Activated T-helper 1 cell treated with anti-CD3 and anti-CD28 coated beads, Interleukin-12 subunit alpha, Interleukin-12 subunit beta, Interleukin-2, Interleukin-4 antibody, amounts not matched to agents 30 ng/mL and 10 ng/mL and 1 ng/mL, durations not matched to agents 14 hours and 24 hours and 36 hours (primary cell): ENCODE measurements around the gene TSPAN9. TPM values are rescaled to one million over a fixed set of nuclear protein-coding genes. Genes with fewer than 3 reads are reported as not detected.

Experiments used
- DNase-seq: peaks from one replicate; pipeline ENCODE4 v3.0.0; 2021; ENCODE audit warnings: low spot score
- H3K27ac Mint-ChIP-seq: one replicate; pipeline ENCODE4 v1.8.0; 2021; ENCODE audit warnings: mild to moderate bottlenecking, mixed read lengths
- H3K27me3 Mint-ChIP-seq: one replicate; pipeline ENCODE4 v1.8.0; 2022; ENCODE audit warnings: mild to moderate bottlenecking, moderate library complexity, mixed read lengths; ENCODE audit not compliant: insufficient read depth
- H3K36me3 Mint-ChIP-seq: one replicate; pipeline ENCODE4 v1.8.0; 2021; ENCODE audit warnings: low read depth, mixed read lengths
- H3K4me1 Mint-ChIP-seq: one replicate; pipeline ENCODE4 v1.8.0; 2021; ENCODE audit warnings: low read depth, mixed read lengths
- H3K4me3 Mint-ChIP-seq: one replicate; pipeline ENCODE4 v1.8.0; 2021; ENCODE audit warnings: mild to moderate bottlenecking, moderate library complexity, mixed read lengths
- H3K9me3 Mint-ChIP-seq: one replicate; pipeline ENCODE4 v1.8.0; 2021; ENCODE audit warnings: mixed read lengths
- intact Hi-C: fragments of 100-400 bp; cut with micrococcal nuclease; formaldehyde crosslinking; loops from one replicate; pipeline ENCODE4 v1.15.1; 2024
- total RNA-seq: library from RNA; stranded (reverse); gene quantifications from 2 replicates; pipeline ENCODE4 v1.2.3, GENCODE V29; 2022

The TSPAN9 gene
- total RNA-seq, 1 donor from 2014 or later = 0.44 TPM

DNA sequence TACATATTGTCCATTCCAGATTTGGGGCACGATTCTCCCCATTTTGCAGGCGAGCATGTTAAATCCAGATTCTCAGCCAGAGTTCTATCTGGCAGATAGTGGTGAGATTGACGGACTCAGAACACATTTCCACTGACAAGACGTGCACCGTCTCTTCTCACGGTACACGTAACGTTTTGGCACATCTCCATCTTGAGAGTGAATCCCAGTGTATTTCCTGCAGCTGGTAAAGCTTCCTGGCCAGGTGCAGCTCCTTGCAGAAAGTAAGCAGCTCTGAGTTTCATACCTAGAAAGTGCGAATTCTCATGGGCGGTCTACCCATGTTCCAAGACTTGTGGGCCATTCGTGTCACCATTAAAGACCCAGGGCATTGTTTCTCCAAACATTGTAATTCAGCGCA lies 102.6 kb downstream of the TSPAN9 start:
- Mint-ChIP-seq H3K27me3 (peaks cover 19% of the 10 kb centered on the region), H3K4me3 (no peak overlapping the region), H3K4me1 (no peaks in the 10 kb centered on the region)

DNA sequence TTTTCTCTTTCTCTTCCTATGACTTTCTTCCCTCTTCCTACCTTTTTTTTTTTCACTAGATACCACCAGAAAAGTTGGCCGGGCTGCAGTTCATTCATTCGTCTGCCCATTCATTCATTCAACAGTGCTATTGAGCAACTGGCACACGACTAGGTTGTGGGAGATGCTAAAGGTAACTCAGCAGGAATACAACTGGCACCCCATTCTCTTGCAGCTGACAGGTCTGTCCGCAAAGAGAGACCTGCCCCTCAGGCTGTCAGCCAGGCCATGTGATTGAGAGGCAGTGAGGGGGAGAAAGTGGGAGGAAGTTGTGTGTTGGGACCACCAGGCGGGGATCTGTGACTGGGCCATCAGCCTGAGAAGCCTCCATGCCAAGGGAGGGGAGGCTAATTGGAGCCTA lies 105.2 kb downstream of the TSPAN9 start:
- Mint-ChIP-seq H3K27ac (no peak overlapping the region), H3K4me1 (no peaks in the 10 kb centered on the region), H3K36me3 (no peaks in the 10 kb centered on the region), H3K27me3 (peaks cover 19% of the 10 kb centered on the region), H3K9me3 (no peaks in the 10 kb centered on the region), H3K4me3 (no peak overlapping the region)
- intact Hi-C loops = no loop called here
- DNase-seq = no peak

More for the DNA sequence above, 102.6 kb downstream of the TSPAN9 start:
- no peak overlapping the region for H3K27ac Mint-ChIP-seq
- no peaks in the 10 kb centered on the region for H3K36me3 Mint-ChIP-seq
- intact Hi-C loops = no loop called here
- no peak for DNase-seq
- no peaks in the 10 kb centered on the region for H3K9me3 Mint-ChIP-seq

DNA sequence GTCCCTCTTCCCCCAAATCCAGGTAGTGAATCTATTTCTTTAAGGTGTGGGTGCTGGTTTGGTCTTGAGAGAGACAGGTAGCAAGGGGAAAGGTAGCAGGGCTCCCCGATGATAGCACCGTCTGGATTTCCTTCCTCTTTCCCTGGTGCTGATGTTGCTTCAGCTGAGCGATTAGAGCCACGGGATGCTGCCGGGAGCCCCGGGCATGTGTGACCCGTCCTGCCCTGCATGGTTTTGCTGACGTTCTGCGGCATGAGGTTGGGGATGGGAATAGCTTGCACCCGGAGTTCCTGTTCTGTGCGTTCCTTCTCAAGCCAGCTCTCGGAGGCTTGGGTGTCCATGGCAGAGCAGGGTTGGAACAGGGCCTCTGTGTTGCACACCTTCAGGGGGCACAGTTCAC lies 107.3 kb downstream of the TSPAN9 start:
- DNase-seq = no peak
- H3K36me3 Mint-ChIP-seq = no peaks in the 10 kb centered on the region
- H3K27me3 Mint-ChIP-seq = peaks cover 17% of the 10 kb centered on the region
- no peak overlapping the region for H3K4me3 Mint-ChIP-seq
- no peaks in the 10 kb centered on the region for H3K4me1 Mint-ChIP-seq
- H3K27ac Mint-ChIP-seq = no peak overlapping the region
- H3K9me3 Mint-ChIP-seq = no peaks in the 10 kb centered on the region
- intact Hi-C loops = no loop called here

DNA sequence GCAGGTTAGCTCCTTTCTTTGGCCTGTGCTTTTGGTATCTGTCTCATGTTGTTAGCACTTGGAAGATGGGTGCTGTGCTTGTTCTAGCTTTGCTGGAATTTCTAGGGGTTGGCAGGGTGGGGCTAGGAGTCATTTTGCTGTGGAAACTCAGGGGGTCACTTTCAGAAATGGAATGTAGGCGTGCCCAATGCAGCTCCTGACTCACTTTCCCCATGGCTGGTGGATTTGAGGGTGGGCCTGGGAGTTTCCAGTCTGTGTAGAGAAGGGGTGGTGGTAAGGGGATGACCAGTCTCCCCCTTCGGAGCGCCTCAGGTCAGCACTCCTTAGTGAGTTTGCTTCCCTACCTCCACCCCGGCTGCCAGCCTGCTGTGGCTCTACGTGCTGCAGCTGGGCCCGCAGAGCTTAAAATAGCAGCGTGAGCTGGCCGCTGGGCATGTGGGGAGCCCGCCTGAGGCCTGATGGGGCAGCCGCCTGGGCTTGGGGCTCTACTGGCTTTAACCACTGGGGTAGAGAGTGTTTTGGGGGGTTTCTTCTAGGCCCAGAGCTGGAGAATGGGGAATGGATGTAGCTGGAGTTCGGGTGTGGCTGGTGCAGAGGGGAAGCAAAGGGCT lies 108.2 kb downstream of the TSPAN9 start:
- Mint-ChIP-seq H3K27ac (no peak overlapping the region), H3K4me1 (no peaks in the 10 kb centered on the region)
- no peak for DNase-seq

DNA sequence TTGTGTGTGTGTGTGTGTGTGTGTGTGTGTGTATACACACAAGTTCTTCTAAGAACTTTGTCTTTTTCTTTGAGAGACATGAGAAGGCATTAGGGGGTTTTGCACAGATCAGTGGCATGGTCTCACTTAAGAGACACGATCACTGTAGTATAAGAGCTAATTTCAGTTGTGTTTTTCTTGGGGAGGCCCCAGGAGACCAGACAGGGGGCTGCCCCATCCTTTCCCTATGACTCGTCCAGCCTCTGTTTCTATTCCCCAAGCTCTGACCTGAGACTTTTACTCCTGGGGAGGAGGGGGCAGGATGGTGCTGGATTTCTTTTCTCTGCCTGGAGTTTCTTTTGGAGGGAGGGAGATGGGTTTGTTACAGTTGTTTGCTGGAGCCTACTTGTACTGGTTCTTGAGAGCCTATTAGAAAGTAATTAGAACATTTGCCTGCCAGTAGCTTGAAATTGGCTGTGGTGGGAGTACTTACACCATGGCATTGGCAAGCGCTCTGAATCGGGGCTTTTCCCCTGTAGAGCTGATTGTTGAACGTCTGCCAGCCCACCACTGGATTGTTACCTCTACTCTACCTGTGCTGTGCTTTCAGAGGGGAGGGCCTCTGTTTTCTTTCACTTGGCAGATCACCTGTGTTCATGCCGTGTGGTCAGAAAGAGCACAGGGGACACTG lies 109.5 kb downstream of the TSPAN9 start:
- no peaks in the 10 kb centered on the region for H3K36me3 Mint-ChIP-seq
- no peaks in the 10 kb centered on the region for H3K4me1 Mint-ChIP-seq
- H3K27ac Mint-ChIP-seq = no peak overlapping the region
- DNase-seq = no peak
- H3K4me3 Mint-ChIP-seq = no peak overlapping the region
- intact Hi-C loops = no loop called here
- peaks cover 4% of the 10 kb centered on the region for H3K27me3 Mint-ChIP-seq
- no peaks in the 10 kb centered on the region for H3K9me3 Mint-ChIP-seq

More for the DNA sequence above, 108.2 kb downstream of the TSPAN9 start:
- intact Hi-C loops = no loop called here
- no peaks in the 10 kb centered on the region for H3K9me3 Mint-ChIP-seq
- H3K4me3 Mint-ChIP-seq = no peak overlapping the region
- H3K36me3 Mint-ChIP-seq = no peaks in the 10 kb centered on the region
- peaks cover 8% of the 10 kb centered on the region for H3K27me3 Mint-ChIP-seq

DNA sequence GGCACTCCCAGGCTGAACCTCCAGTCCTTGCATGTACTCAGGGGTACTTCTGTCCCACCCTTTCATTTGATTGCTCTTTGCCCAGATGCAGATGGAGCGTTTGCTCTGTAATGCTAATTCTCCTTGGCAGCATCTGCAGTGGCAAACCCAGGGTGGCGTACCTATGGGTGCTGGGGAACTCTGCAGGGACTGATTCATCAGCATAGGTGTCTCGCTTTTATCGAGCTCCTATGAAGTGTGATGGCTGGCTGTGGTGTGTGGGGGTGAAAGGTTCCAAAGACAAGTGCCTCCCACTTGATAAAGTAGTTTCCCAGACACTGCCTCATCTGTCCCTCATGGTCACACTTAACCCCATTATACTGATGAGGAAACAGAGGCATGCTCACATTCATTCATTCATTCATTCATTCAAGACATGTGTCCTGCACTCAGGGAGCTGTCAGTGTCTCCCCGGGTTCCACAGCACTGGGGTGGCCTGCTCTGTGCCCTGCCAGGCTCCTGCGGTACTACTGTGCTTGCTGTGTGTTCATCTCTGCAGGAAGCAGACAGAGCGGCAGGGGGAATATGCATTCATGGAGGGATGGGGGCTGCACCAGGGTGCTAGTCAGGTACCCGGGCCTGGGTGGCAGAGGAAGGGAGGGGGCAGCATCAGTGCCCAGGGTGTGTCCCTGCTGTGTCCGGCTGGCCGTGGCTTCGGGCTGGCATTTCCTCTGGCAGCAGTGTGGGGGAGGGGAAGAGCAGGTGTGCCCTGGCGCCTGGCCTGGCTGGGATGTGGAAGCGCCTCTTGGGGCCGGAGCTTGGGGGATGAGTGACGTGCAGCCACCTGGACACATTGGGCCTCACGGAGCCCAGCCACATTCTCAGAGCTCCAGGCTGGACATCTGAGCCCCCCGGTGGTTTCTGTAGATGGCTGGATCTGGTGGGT lies 110.9 kb downstream of the TSPAN9 start:
- Mint-ChIP-seq H3K27me3 (peaks cover 4% of the 10 kb centered on the region), H3K4me3 (no peak overlapping the region), H3K36me3 (no peaks in the 10 kb centered on the region), H3K4me1 (no peaks in the 10 kb centered on the region), H3K9me3 (no peaks in the 10 kb centered on the region), H3K27ac (no peak overlapping the region)
- DNase-seq = no peak
- intact Hi-C loops = no loop called here

DNA sequence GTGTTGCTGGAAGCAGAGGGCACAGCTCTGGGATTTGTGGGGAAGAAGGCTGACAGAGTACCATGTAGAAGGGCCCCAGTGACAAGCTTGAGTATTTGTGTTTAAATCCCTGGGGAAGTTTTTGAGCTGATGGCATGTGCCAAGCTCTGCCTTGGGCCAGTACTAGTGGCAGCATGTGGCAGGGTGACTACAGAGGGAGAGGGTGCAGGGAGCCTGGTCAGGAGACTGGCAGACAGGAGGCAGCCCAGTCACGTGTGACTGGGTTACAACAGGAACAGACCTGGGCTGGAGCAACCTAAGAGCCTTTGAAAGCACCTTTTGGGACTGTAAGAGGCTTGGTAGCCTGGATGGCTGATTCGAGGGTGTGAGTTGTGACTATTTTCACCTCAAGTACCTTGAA lies 112.1 kb downstream of the TSPAN9 start:
- Mint-ChIP-seq H3K9me3 (no peaks in the 10 kb centered on the region), H3K36me3 (no peaks in the 10 kb centered on the region), H3K27ac (no peak overlapping the region), H3K4me3 (no peak overlapping the region), H3K27me3 (peaks cover 4% of the 10 kb centered on the region), H3K4me1 (no peaks in the 10 kb centered on the region)
- intact Hi-C loops = no loop called here
- no peak for DNase-seq

DNA sequence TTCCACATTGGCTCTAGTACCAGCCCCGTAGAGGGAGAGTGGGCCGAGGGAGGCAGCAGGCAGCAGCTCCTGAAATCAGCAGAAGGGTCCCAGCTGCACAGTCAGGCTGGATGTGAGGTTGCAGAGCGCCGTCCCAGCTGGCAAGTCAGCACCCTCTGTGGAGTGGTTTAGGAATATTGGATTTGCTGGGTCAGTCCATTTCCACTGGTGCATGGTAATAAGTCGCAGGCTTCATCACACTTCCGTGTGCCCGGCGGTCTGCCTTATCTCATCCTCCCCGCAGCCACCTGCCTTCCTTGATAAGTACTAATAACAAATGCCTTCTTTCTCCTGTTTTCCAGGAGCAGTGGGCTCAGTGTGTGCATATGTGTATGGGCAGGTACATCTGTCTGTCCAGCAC lies 112.9 kb downstream of the TSPAN9 start:
- DNase-seq = no peak
- Mint-ChIP-seq H3K4me1 (no peaks in the 10 kb centered on the region), H3K9me3 (no peaks in the 10 kb centered on the region), H3K27me3 (peaks cover 6% of the 10 kb centered on the region), H3K36me3 (no peaks in the 10 kb centered on the region), H3K4me3 (no peak overlapping the region), H3K27ac (no peak overlapping the region)
- intact Hi-C loops = no loop called here

DNA sequence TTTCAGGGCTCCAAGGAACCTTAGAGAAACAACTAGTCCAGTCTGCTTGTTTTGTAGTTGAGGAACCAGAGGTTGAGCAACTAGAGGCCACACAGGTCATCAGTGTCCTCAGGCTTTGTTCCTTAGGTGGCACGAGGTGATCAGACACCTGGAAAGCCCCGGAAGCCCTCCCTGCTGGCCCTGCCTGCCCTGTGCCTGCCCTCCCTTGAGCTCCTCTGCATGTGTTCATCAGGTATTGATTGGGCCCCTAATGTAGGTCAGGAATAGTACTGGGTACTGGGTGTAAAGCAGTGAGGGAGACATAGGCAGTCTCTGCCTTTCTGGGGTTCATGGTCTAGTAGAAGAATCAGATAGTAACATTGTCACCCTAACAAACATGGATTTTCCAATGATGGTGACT lies 114.3 kb downstream of the TSPAN9 start:
- Mint-ChIP-seq H3K27ac (no peak overlapping the region), H3K4me3 (no peak overlapping the region), H3K4me1 (no peaks in the 10 kb centered on the region), H3K9me3 (no peaks in the 10 kb centered on the region), H3K36me3 (no peaks in the 10 kb centered on the region), H3K27me3 (peaks cover 6% of the 10 kb centered on the region)
- intact Hi-C loops = no loop called here
- DNase-seq = no peak

DNA sequence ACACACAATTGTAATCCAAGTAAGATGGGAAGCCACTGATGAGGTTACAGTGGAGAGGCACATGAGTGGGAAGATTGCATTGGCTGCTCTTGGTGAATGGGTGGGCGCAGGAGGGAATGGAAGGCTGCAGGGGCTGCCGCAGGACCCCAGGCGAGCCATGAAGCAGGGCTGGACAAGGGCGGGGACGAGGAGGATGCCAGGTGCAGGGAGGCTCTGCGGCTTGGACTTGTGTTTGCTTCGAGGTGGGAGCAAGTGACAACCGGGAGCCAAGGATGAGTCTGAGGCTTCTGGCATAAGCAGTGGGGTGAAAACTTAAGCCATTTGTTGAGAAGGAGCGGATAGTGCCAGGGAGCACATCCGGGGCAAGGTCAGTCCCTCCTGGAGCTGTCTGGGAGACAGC lies 115.0 kb downstream of the TSPAN9 start:
- no peak for DNase-seq
- Mint-ChIP-seq H3K27ac (no peak overlapping the region), H3K36me3 (no peaks in the 10 kb centered on the region), H3K4me1 (no peaks in the 10 kb centered on the region), H3K4me3 (no peak overlapping the region), H3K9me3 (no peaks in the 10 kb centered on the region), H3K27me3 (peaks cover 10% of the 10 kb centered on the region)
- intact Hi-C loops = no loop called here

DNA sequence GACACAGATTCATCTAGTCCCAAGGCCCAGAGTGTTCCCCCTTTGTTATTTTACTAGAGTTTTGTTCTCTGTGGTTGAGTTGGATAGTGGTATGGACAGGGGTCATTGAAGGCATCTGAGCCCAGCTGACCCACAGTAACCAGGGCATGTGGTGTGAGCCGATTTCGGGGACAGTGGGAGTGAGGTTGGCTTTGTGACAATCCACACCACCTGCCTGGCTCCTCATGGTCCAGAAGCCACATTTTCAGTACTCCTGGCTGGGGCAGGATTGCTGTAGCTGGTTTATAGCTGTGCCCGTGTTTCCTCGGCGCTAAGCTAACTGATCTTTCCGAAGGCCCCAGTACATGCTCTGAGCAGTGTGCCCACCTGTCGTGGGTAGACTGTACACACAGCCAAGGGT lies 116.0 kb downstream of the TSPAN9 start:
- H3K36me3 Mint-ChIP-seq = no peaks in the 10 kb centered on the region
- intact Hi-C loops = no loop called here

DNA sequence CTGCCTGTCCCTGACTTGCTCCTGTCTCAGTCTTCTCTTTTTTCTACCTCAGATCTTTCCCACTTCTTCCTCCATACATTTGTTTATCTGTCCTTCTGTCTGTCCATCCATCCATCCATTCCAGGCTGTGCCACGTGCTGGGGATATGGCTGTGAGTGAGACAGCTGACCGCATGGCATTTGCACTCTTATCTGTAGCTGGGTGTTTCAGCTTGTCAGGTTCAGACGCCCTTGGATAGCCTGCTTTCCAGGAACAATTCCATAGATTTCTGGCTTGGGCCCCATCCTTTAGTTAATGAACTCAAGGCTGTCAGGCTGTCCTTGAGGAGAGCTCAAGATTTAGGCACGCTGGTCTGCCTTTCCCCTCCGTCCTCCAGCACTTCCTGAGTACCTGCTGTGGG lies 116.6 kb downstream of the TSPAN9 start:
- H3K27me3 Mint-ChIP-seq = peaks cover 12% of the 10 kb centered on the region

More for the DNA sequence above, 116.0 kb downstream of the TSPAN9 start:
- Mint-ChIP-seq H3K4me3 (no peak overlapping the region), H3K4me1 (no peaks in the 10 kb centered on the region), H3K27me3 (peaks cover 12% of the 10 kb centered on the region), H3K27ac (no peak overlapping the region), H3K9me3 (no peaks in the 10 kb centered on the region)
- DNase-seq = no peak

DNA sequence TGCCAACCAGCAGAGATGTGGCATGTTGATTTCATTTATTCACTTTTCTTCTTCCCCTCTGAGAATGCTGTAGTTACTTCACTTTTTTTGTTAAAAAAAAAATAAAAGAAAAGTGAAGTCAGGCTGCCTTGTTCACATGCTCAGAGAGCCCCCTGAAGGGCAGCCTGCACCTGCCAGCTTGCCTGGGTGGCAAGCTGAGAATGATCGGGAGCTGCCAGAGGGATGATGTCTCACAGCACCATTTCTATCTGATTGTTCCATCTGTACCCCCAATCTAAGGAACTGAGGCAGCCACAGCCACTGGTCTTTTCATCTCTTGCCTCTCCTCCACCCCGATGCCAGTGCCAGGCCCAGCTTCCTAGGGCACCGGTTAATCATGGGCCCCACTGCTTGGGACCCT lies 118.2 kb downstream of the TSPAN9 start:
- DNase-seq = no peak
- H3K36me3 Mint-ChIP-seq = no peaks in the 10 kb centered on the region
- H3K27me3 Mint-ChIP-seq = peaks cover 23% of the 10 kb centered on the region
- no peak overlapping the region for H3K27ac Mint-ChIP-seq
- H3K9me3 Mint-ChIP-seq = no peaks in the 10 kb centered on the region
- intact Hi-C loops = no loop called here
- H3K4me3 Mint-ChIP-seq = no peak overlapping the region
- H3K4me1 Mint-ChIP-seq = no peaks in the 10 kb centered on the region

More for the DNA sequence above, 116.6 kb downstream of the TSPAN9 start:
- intact Hi-C loops = no loop called here
- Mint-ChIP-seq H3K27ac (no peak overlapping the region), H3K36me3 (no peaks in the 10 kb centered on the region), H3K4me3 (no peak overlapping the region), H3K4me1 (no peaks in the 10 kb centered on the region), H3K9me3 (no peaks in the 10 kb centered on the region)
- no peak for DNase-seq
